ENCODE measurements around the gene CA11.
"Not testable (repeated sequence)": the region's sequence is repeated elsewhere in the genome, so short reads cannot be mapped to it uniquely, and the experiment has no call there.

Gene CA11

GRCh38 chr19:48646001-48646721 is at the start of gene CA11:
TSS of gene CA11 (minus strand) at chr19:48646187. CDS start at chr19:48645632, 555 bp downstream.
- FAIRE-seq: no peak

- FAIRE-seq: not testable (repeated sequence)
These were observed 47.6 kb upstream of the CA11 start for GRCh38 chr19:48693629-48694028.

- FAIRE-seq: no peak
These were observed 43.5 kb upstream of the CA11 start for GRCh38 chr19:48689449-48689848.

- no peak for FAIRE-seq
These were observed 41.8 kb upstream of the CA11 start for GRCh38 chr19:48687776-48688175.

GRCh38 chr19:48686637-48687036 is 40.6 kb upstream of the CA11 start:
- FAIRE-seq: not testable (repeated sequence)

GRCh38 chr19:48686088-48686487 is 40.1 kb upstream of the CA11 start:
- no peak for FAIRE-seq

GRCh38 chr19:48685583-48685982 is 39.6 kb upstream of the CA11 start:
- FAIRE-seq: no peak

GRCh38 chr19:48683349-48683748 is 37.4 kb upstream of the CA11 start:
- FAIRE-seq: no peak

- FAIRE-seq: no peak
These were observed 35.1 kb upstream of the CA11 start for GRCh38 chr19:48681127-48681470.

GRCh38 chr19:48680436-48681126 is 34.6 kb upstream of the CA11 start:
- no peak for FAIRE-seq

GRCh38 chr19:48680006-48680405 is 34.0 kb upstream of the CA11 start:
- not testable (repeated sequence) for FAIRE-seq

GRCh38 chr19:48678201-48678600 is 32.2 kb upstream of the CA11 start:
- no peak for FAIRE-seq

- FAIRE-seq: no peak
These were observed 30.9 kb upstream of the CA11 start for GRCh38 chr19:48676887-48677286.

- FAIRE-seq: no peak
These were observed 30.5 kb upstream of the CA11 start for GRCh38 chr19:48676487-48676886.

GRCh38 chr19:48674921-48675824 is 29.2 kb upstream of the CA11 start:
- FAIRE-seq: peak; percentile 64

- no peak for FAIRE-seq
These were observed 28.3 kb upstream of the CA11 start for GRCh38 chr19:48674216-48674809.

- FAIRE-seq: no peak
These were observed 27.6 kb upstream of the CA11 start for GRCh38 chr19:48673436-48674100.

GRCh38 chr19:48672994-48673393 is 27.0 kb upstream of the CA11 start, which contains the start of gene NTN5:
TSS of gene NTN5 (minus strand) at chr19:48673017. CDS start at chr19:48670986, 2,031 bp downstream.
- FAIRE-seq: no peak

- no peak for FAIRE-seq
These were observed 25.5 kb upstream of the CA11 start for GRCh38 chr19:48671446-48671995.

- no peak for FAIRE-seq
These were observed 24.9 kb upstream of the CA11 start for GRCh38 chr19:48670699-48671445.
